IMR-90 (cell line): ENCODE results near the gene ARHGAP35.

Experiments used
- CEBPB ChIP-seq: IDR thresholded peaks from 2 replicates; pipeline ENCODE4 v1.6.1; 2012; ENCODE audit warnings: low read depth, low read length, improper control_type of control experiment
- CHD1 ChIP-seq: IDR thresholded peaks from 2 replicates; pipeline ENCODE4 v1.6.1; 2012; ENCODE audit warnings: low read depth, low read length, improper control_type of control experiment
- POLR2A ChIP-seq: IDR thresholded peaks from 2 replicates; pipeline ENCODE4 v1.6.1; 2012; ENCODE audit warnings: mild to moderate bottlenecking, low read depth, low read length
- RCOR1 ChIP-seq: IDR thresholded peaks from 2 replicates; pipeline ENCODE4 v1.6.1; 2012; ENCODE audit warnings: mild to moderate bottlenecking, low read length, improper control_type of control experiment; ENCODE audit not compliant: insufficient replicate concordance
- RFX5 ChIP-seq: IDR thresholded peaks from 2 replicates; pipeline ENCODE4 v1.8.0; 2012; ENCODE audit warnings: low read depth, mild to moderate bottlenecking, low read length, moderate library complexity
- TF ChIP-seq, protein P1 (sequence below): conservative IDR thresholded peaks from 2 replicates; pipeline ENCODE4 v1.5.1; 2012; ENCODE audit warnings: mild to moderate bottlenecking, low read depth, low read length, improper control_type of control experiment

DNA sequence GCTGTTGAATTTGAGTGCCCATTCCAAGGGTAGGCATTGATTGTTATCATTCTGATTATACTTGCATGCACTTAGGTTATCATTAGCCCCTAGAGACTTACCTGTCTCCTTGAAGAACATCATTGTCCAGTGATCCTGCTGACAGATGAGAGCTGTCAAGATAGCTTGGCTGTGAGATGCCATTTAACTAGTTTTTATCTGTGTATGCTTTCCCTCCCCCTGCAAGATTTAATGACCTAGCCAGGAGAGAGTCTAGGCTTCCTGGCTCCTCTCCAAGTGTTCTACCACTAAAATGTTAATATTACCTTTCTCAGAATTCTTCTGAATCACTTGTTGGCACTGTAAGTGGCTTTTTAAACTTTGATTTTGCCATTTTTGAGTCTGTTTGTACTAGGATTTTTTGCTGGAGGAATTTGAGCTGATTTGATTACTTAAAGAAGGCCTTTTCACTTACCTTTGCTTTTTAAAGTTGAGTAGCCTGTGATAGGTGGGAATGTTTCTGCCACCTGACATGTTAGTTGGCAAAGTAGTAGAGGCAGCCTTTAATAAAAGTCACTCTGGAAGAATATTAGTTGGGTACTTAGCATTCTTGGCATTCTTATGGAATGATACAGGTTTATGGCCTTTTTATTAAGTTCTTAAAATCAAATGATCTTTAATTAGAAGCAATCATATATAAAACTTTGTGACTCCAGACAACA, 41.1 kb downstream of the ARHGAP35 start:
- no peak for TF ChIP-seq POLR2A
- TF ChIP-seq, protein P1, sequence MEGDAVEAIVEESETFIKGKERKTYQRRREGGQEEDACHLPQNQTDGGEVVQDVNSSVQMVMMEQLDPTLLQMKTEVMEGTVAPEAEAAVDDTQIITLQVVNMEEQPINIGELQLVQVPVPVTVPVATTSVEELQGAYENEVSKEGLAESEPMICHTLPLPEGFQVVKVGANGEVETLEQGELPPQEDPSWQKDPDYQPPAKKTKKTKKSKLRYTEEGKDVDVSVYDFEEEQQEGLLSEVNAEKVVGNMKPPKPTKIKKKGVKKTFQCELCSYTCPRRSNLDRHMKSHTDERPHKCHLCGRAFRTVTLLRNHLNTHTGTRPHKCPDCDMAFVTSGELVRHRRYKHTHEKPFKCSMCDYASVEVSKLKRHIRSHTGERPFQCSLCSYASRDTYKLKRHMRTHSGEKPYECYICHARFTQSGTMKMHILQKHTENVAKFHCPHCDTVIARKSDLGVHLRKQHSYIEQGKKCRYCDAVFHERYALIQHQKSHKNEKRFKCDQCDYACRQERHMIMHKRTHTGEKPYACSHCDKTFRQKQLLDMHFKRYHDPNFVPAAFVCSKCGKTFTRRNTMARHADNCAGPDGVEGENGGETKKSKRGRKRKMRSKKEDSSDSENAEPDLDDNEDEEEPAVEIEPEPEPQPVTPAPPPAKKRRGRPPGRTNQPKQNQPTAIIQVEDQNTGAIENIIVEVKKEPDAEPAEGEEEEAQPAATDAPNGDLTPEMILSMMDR: no peak
- no peak for TF ChIP-seq CHD1
- TF ChIP-seq RCOR1: no peak
- TF ChIP-seq RFX5: no peak
- no peak for TF ChIP-seq CEBPB
